K562 (cell line): ENCODE data around the gene LPCAT3. TPM values are rescaled to one million over a fixed set of nuclear protein-coding genes. Genes with fewer than 3 reads are reported as not detected.

Experiments used
- ATAC-seq: fragments of 200-7000 bp; cut with Tn5 transposase; 3 replicates; pipeline ENCODE4 v1.9.1; 2020; ENCODE audit warnings: moderate library complexity
- BruUV-seq: library from RNA; stranded (reverse); fragments of 400-500 nt; replicated peaks from 2 replicates; lab custom pipeline; 2021; lab: Mats Ljungman, UMichigan
- CTCF ChIA-PET: fragments of 300-600 bp; formaldehyde crosslinking; extraction: SDS; loops from one replicate; lab custom pipeline; 2021; ENCODE audit warnings: low intra/inter-chr PET ratio; lab: Yijun Ruan, JAX
- POLR2A ChIA-PET: fragments of 300-600, 350-650 bp; sonication (Branson Sonifier 250); formaldehyde crosslinking; extraction: SDS; loops from one replicate; lab custom pipeline; 2021; ENCODE audit warnings: antibody characterized with exemption, inconsistent platforms; lab: Yijun Ruan, JAX
- DNase-seq, 4 experiments: peaks; one replicate each; pipeline versions ENCODE4 v3.0.0 to v3.0.0-alpha.2; 2011 to 2018; ENCODE audit warnings: low spot score in 3 of 4, mixed read lengths in 3 of 4; ENCODE audit errors: extremely low read depth in 1 of 4
- FAIRE-seq: peaks from 2 replicates; lab custom pipeline; 2011; peaks lifted over from hg19 to GRCh38; lab: Jason Lieb, UNC
- H2AFZ ChIP-seq: 2 replicates; pipeline ENCODE4 v1.6.0; 2011; ENCODE audit warnings: low read depth, low read length, control low read depth, inconsistent platforms
- H3K27ac ChIP-seq: fragments of 200-600 bp; 3 replicates; pipeline ENCODE4 v1.8.0; 2011; ENCODE audit warnings: low read depth, mild to moderate bottlenecking, control low read depth, inconsistent platforms, low read length, moderate library complexity, mixed read lengths; ENCODE audit errors: extremely low read depth
- H3K27me3 ChIP-seq, 2 experiments: fragments of 300-600 bp in 1 of 2; 2 replicates in 1 of 2; 3 replicates in 1 of 2; pipeline versions ENCODE4 v1.6.0 to v1.8.0; 2011; ENCODE audit warnings: inconsistent platforms in 2 of 2, low read length in 2 of 2, mild to moderate bottlenecking in 1 of 2, mixed read lengths in 1 of 2, moderate library complexity in 1 of 2; ENCODE audit not compliant: control insufficient read depth in 2 of 2, insufficient read depth in 2 of 2
- H3K36me3 ChIP-seq: fragments of 300-600 bp; 3 replicates; pipeline ENCODE4 v1.8.0; 2011; ENCODE audit warnings: mild to moderate bottlenecking, low read length, inconsistent platforms; ENCODE audit not compliant: control insufficient read depth, insufficient read depth
- H3K4me1 ChIP-seq, 2 experiments: fragments of 200-600 bp in 1 of 2; replicated peaks in 1 of 2; 2 replicates in 1 of 2; 3 replicates in 1 of 2; pipeline versions ENCODE4 v1.5.1 to v1.8.0; 2011; ENCODE audit warnings: inconsistent platforms in 2 of 2, low read length in 2 of 2, mild to moderate bottlenecking in 1 of 2, mixed read lengths in 1 of 2, moderate library complexity in 1 of 2; ENCODE audit not compliant: control insufficient read depth in 2 of 2, insufficient read depth in 2 of 2
- H3K4me2 ChIP-seq: 2 replicates; pipeline ENCODE4 v1.6.1; 2011; ENCODE audit warnings: low read length, control low read depth, inconsistent platforms, mixed read lengths; ENCODE audit not compliant: insufficient read depth
- H3K4me3 ChIP-seq: fragments of 200-600 bp; sonication (generic), shearing (Covaris generic); 2 replicates; pipeline ENCODE4 v1.5.1; 2016; ENCODE audit warnings: control low read depth, inconsistent platforms
- H3K79me2 ChIP-seq: fragments of 200-600 bp; 3 replicates; pipeline ENCODE4 v1.8.0; 2011; ENCODE audit warnings: low read length, inconsistent platforms; ENCODE audit not compliant: control insufficient read depth, insufficient read depth
- H3K9ac ChIP-seq, 2 experiments: 2 replicates each; pipeline versions ENCODE4 v1.6.0 to v1.6.1; 2011; ENCODE audit warnings: low read depth in 2 of 2, low read length in 2 of 2, control low read depth in 1 of 2, inconsistent platforms in 1 of 2, mild to moderate bottlenecking in 1 of 2, mixed read lengths in 1 of 2; ENCODE audit not compliant: insufficient read depth in 1 of 2
- H3K9me1 ChIP-seq: one replicate; pipeline ENCODE4 v1.6.0; 2011; ENCODE audit warnings: inconsistent platforms, mild to moderate bottlenecking, low read length, moderate library complexity; ENCODE audit not compliant: control insufficient read depth, insufficient read depth
- H3K9me3 ChIP-seq: replicated peaks from 2 replicates; pipeline ENCODE4 v1.5.1; 2011; ENCODE audit warnings: low read depth, low read length, inconsistent platforms; ENCODE audit not compliant: control insufficient read depth, insufficient read depth
- H4K20me1 ChIP-seq: replicated peaks from 2 replicates; pipeline ENCODE4 v1.6.1; 2011; ENCODE audit warnings: low read length, inconsistent platforms, mixed read lengths; ENCODE audit not compliant: control insufficient read depth, insufficient read depth
- COPS2 ChIP-seq: fragments of 450-650 bp; conservative IDR thresholded peaks from 2 replicates; pipeline ENCODE4 v1.6.1; 2016; ENCODE audit warnings: mild to moderate bottlenecking, moderate library complexity
- EGR1 ChIP-seq: fragments of 450-650 bp; conservative IDR thresholded peaks from 2 replicates; pipeline ENCODE4 v1.6.1; 2017; ENCODE audit warnings: mild to moderate bottlenecking
- GABPA ChIP-seq: fragments of 200-800 bp; sonication (Bioruptor generic); conservative IDR thresholded peaks from 2 replicates; pipeline ENCODE4 v1.6.1; 2016; ENCODE audit warnings: low read depth, missing genetic modification characterization, missing compliant biosample characterization
- KLF1 ChIP-seq: fragments of 450-650 bp; IDR thresholded peaks from 2 replicates; pipeline ENCODE4 v1.6.1; 2016; ENCODE audit warnings: missing genetic modification characterization, missing compliant biosample characterization
- LEF1 ChIP-seq: fragments of 450-650 bp; IDR thresholded peaks from 2 replicates; pipeline ENCODE4 v1.6.1; 2016; ENCODE audit warnings: mild to moderate bottlenecking
- MTA1 ChIP-seq: fragments of 450-650 bp; IDR thresholded peaks from 2 replicates; pipeline ENCODE4 v1.6.1; 2017; ENCODE audit warnings: borderline replicate concordance
- MTF1 ChIP-seq: fragments of 250-450 bp; sonication (Bioruptor Pico); IDR thresholded peaks from 2 replicates; pipeline ENCODE4 v1.9.0; 2021; ENCODE audit warnings: moderate library complexity, mild to moderate bottlenecking, inconsistent platforms, borderline replicate concordance
- U2AF1 ChIP-seq: fragments of 200-400 bp; formaldehyde crosslinking; optimal IDR thresholded peaks from 2 replicates; pipeline ENCODE3; 2017; ENCODE audit warnings: mild to moderate bottlenecking, low read depth, low read length, moderate library complexity
- XRCC5 ChIP-seq: fragments of 200-400 bp; formaldehyde crosslinking; IDR thresholded peaks from 2 replicates; pipeline ENCODE4 v1.6.1; 2017; ENCODE audit warnings: low read depth, mild to moderate bottlenecking, low read length
- ZFP91 ChIP-seq: sonication (generic); formaldehyde crosslinking; IDR thresholded peaks from 2 replicates; pipeline ENCODE4 v1.8.0; 2022; ENCODE audit warnings: mild to moderate bottlenecking, missing genetic modification reagents
- ZNF3 ChIP-seq: fragments of 250-450 bp; sonication (Bioruptor Pico); IDR thresholded peaks from 2 replicates; pipeline ENCODE4 v1.5.0; 2021; ENCODE audit warnings: mild to moderate bottlenecking, moderate library complexity
- ZNF398 ChIP-seq: fragments of 250-450 bp; sonication (Bioruptor Pico); IDR thresholded peaks from 2 replicates; pipeline ENCODE4 v1.8.0; 2021; ENCODE audit warnings: moderate library complexity, mild to moderate bottlenecking, inconsistent platforms
- ZNF444 ChIP-seq: fragments of 250-450 bp; sonication (Bioruptor Pico); IDR thresholded peaks from 2 replicates; pipeline ENCODE4 v1.4.0; 2020; ENCODE audit warnings: mild to moderate bottlenecking, moderate library complexity
- ZSCAN32 ChIP-seq: fragments of 450-650 bp; formaldehyde crosslinking; IDR thresholded peaks from 2 replicates; pipeline ENCODE4 v1.4.0; 2020; ENCODE audit warnings: mild to moderate bottlenecking, moderate library complexity
- WGBS: fragments of 100-300 bp; shearing (Covaris generic); methylation state at CpG from one replicate; pipeline ENCODE4 v1.1.6; 2016; ENCODE audit warnings: low coverage, mixed read lengths; ENCODE audit not compliant: insufficient coverage; ENCODE audit errors: missing lambda C conversion rate; 5-methylcytosine and 5-hydroxymethylcytosine counted together
- in situ Hi-C: fragments of 300-500 bp; cut with MboI; formaldehyde crosslinking; loops from 4 replicates; pipeline ENCODE4 v1.15.0; 2018; ENCODE audit warnings: inconsistent platforms, mixed read lengths
- intact Hi-C: fragments of 100-400 bp; cut with micrococcal nuclease; formaldehyde crosslinking; loops from 2 replicates; pipeline ENCODE4 v1.14.2; 2022
- polyA plus RNA-seq, 8 experiments: library from polyadenylated mRNA; depleted of rRNA in 4 of 8; stranded (reverse) in 5 of 8; unstranded in 3 of 8; fragments of >200 nt; fragmentation: Nextera tagmentation in 2 of 8; fragmentation: Illumina TruSeq in 1 of 8; extraction: Ambion mirVana in 2 of 8; extraction: Trizol in 1 of 8; gene quantifications; 2 replicates each; pipeline versions ENCODE4 v1.2.1 to v1.2.3, GENCODE V29; 2011 to 2014; ENCODE audit warnings: inconsistent platforms in 1 of 8, missing spikeins in 1 of 8
- total RNA-seq, 7 experiments: library from RNA; depleted of rRNA in 6 of 7; stranded (reverse); fragments of >200 nt in 6 of 7; fragmentation: Illumina TruSeq in 2 of 7; extraction: Trizol in 2 of 7; gene quantifications; 2 replicates each; pipeline versions ENCODE4 v1.2.1 to v1.2.3, GENCODE V29; 2011 to 2021; ENCODE audit warnings: low replicate concordance in 1 of 7
- TF ChIP-seq, protein P1 (sequence below), 2 experiments: IDR thresholded peaks; 2 replicates each; pipeline ENCODE4 v1.6.1; 2011; ENCODE audit warnings: borderline replicate concordance in 1 of 2, control low read depth in 1 of 2, low read depth in 1 of 2, low read length in 1 of 2, mild to moderate bottlenecking in 1 of 2, mixed read lengths in 1 of 2, moderate library complexity in 1 of 2; ENCODE audit not compliant: insufficient read depth in 1 of 2, insufficient read length in 1 of 2, poor library complexity in 1 of 2, severe bottlenecking in 1 of 2; ENCODE audit errors: extremely low read depth in 1 of 2
- TF ChIP-seq, protein P2 (sequence below): sonication (generic); formaldehyde crosslinking; IDR thresholded peaks from 2 replicates; pipeline ENCODE4 v1.8.1; 2023; ENCODE audit warnings: mild to moderate bottlenecking, missing genetic modification reagents

The LPCAT3 gene
- total and polyA plus RNA-seq, 9 of the 15 experiments (the other 6 are each of a cell fraction or from before 2014, with no cell fraction given) = 4.9 to 52.5 (median 25.3) TPM

- H3K4me3 ChIP-seq = peak overlapping the region; percentile 97
- H3K9me1 ChIP-seq = no peaks in the 10 kb centered on the region
- TSS peak; percentile 55 for BruUV-seq
- no peaks in the 10 kb centered on the region for H3K9me3 ChIP-seq
- 2% methylated on average over 18 of the region's 31 CpGs for WGBS
- intact Hi-C loops = loop anchor here (5.0 kb wide), 2 partner anchors 47 to 72 kb away; partner anchors contain the start of gene LPCAT3
- ATAC-seq (peak; percentile 15), FAIRE-seq (no peak), DNase-seq (peak in 1 of 4 experiments; percentile 49)
- H3K27me3 ChIP-seq = no peaks in the 10 kb centered on the region
- peaks cover 74% of the 10 kb centered on the region for H3K36me3 ChIP-seq
- H3K79me2 ChIP-seq = peaks cover 73% of the 10 kb centered on the region
- 0 out of 2 replicates have a peak overlapping the region, but pooled peaks have one; percentile 12 for H2AFZ ChIP-seq
- H3K4me1 ChIP-seq = peaks cover 22 to 25% of the 10 kb centered on the region in 2 experiments; a peak in 4 of 5 replicates
- H3K9ac ChIP-seq = peak overlapping the region; percentile 99
- H3K27ac ChIP-seq = peak overlapping the region; percentile 99
- H3K4me2 ChIP-seq = peak overlapping the region; percentile 99
- in situ Hi-C loops = no loop called here
- no peaks in the 10 kb centered on the region for H4K20me1 ChIP-seq
- ChIA-PET POLR2A (interaction anchor here (3.0 kb wide), 1 partner anchor 26 kb away, joined by 10 read pairs; the partner anchor contains the start of genes C12orf57 and RNU7-1), CTCF (no interaction called here)
- TF ChIP-seq KLF1 = no peak
- TF ChIP-seq GABPA = no peak
- TF ChIP-seq, protein P1, sequence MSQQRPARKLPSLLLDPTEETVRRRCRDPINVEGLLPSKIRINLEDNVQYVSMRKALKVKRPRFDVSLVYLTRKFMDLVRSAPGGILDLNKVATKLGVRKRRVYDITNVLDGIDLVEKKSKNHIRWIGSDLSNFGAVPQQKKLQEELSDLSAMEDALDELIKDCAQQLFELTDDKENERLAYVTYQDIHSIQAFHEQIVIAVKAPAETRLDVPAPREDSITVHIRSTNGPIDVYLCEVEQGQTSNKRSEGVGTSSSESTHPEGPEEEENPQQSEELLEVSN (IDR thresholded peaks at IDR 0.05; ENCODE audit: borderline replicate concordance in 1 of 2, extremely low read depth in 1 of 2, insufficient read depth in 1 of 2, insufficient read length in 1 of 2, low read depth in 1 of 2, low read length in 1 of 2, poor library complexity in 1 of 2, severe bottlenecking in 1 of 2) = peak in 1 of 2 experiments; percentile 14
- no peak for TF ChIP-seq ZSCAN32 (CRISPR knock-in tag)
- no peak for TF ChIP-seq ZNF444 (CRISPR knock-in tag)
- no peak for TF ChIP-seq MTF1 (CRISPR knock-in tag)
- TF ChIP-seq COPS2 = no peak
- no peak for TF ChIP-seq ZNF3 (CRISPR knock-in tag)
- no peak for TF ChIP-seq EGR1
- TF ChIP-seq, protein P2, sequence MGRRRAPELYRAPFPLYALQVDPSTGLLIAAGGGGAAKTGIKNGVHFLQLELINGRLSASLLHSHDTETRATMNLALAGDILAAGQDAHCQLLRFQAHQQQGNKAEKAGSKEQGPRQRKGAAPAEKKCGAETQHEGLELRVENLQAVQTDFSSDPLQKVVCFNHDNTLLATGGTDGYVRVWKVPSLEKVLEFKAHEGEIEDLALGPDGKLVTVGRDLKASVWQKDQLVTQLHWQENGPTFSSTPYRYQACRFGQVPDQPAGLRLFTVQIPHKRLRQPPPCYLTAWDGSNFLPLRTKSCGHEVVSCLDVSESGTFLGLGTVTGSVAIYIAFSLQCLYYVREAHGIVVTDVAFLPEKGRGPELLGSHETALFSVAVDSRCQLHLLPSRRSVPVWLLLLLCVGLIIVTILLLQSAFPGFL (CRISPR knock-in tag) = no peak
- TF ChIP-seq LEF1 = no peak
- TF ChIP-seq ZNF398 (CRISPR knock-in tag) = no peak
- no peak for TF ChIP-seq ZFP91 (CRISPR knock-in tag)
- no peak for TF ChIP-seq XRCC5
- TF ChIP-seq MTA1 = no peak
- TF ChIP-seq U2AF1 = no peak
Observed at GRCh38 chr12:6970096-6970527, 48.2 kb downstream of the LPCAT3 start.
